Measurements from ENCODE around the gene CACNA1C.

CACNA1C gene

GRCh38 chr12:2039034-2039433, 13.8 kb upstream of the CACNA1C start:
- DNase-seq: no peak
- H3K27ac ChIP-seq (ENCODE audit: low read length): no peak overlapping the region
- TF ChIP-seq EZH2 (IDR thresholded peaks at IDR 0.05; ENCODE audit: borderline replicate concordance, low read depth, low read length, severe bottlenecking): no peak
- no peak for TF ChIP-seq CTCF (IDR thresholded peaks at IDR 0.05; ENCODE audit: borderline replicate concordance, extremely low read depth, low read length, poor library complexity, severe bottlenecking)
- no peak overlapping the region for H3K9ac ChIP-seq (ENCODE audit: low read depth, low read length)
- no peak overlapping the region for H3K4me3 ChIP-seq (ENCODE audit: low read depth in 1 of 2, low read length in 2 of 2)
- H3K4me1 ChIP-seq (ENCODE audit: insufficient read depth, low read length): peaks cover 15% of the 10 kb centered on the region
- no peaks in the 10 kb centered on the region for H3K9me3 ChIP-seq (ENCODE audit: insufficient read depth, low read length, severe bottlenecking)
- H4K20me1 ChIP-seq (ENCODE audit: insufficient read depth, low read length): no peaks in the 10 kb centered on the region
- H3K4me2 ChIP-seq (ENCODE audit: insufficient read depth, low read length): no peak overlapping the region
- peaks cover 44% of the 10 kb centered on the region for H3K27me3 ChIP-seq (ENCODE audit: insufficient read depth, low read length, poor library complexity)
- no peak for ATAC-seq (ENCODE audit: insufficient read depth, low read depth)
- H3K36me3 ChIP-seq (ENCODE audit: insufficient read depth, low read length): no peaks in the 10 kb centered on the region
- no peaks in the 10 kb centered on the region for H3K79me2 ChIP-seq (ENCODE audit: insufficient read depth, low read length)
- no peak overlapping the region for H2AFZ ChIP-seq (ENCODE audit: low read depth, low read length)

- TF ChIP-seq CTCF (IDR thresholded peaks at IDR 0.05; ENCODE audit: borderline replicate concordance, extremely low read depth, low read length, poor library complexity, severe bottlenecking) (no peak), EZH2 (IDR thresholded peaks at IDR 0.05; ENCODE audit: borderline replicate concordance, low read depth, low read length, severe bottlenecking) (no peak)
- H3K9ac ChIP-seq (ENCODE audit: low read depth, low read length): no peak overlapping the region
- no peak overlapping the region for H3K4me3 ChIP-seq (ENCODE audit: low read depth in 1 of 2, low read length in 2 of 2)
- H3K36me3 ChIP-seq (ENCODE audit: insufficient read depth, low read length): no peaks in the 10 kb centered on the region
- no peak overlapping the region for H3K4me2 ChIP-seq (ENCODE audit: insufficient read depth, low read length)
- H4K20me1 ChIP-seq (ENCODE audit: insufficient read depth, low read length): no peaks in the 10 kb centered on the region
- no peak for ATAC-seq (ENCODE audit: insufficient read depth, low read depth)
- H3K27ac ChIP-seq (ENCODE audit: low read length): no peak overlapping the region
- no peak for DNase-seq
- H3K27me3 ChIP-seq (ENCODE audit: insufficient read depth, low read length, poor library complexity): peaks cover 32% of the 10 kb centered on the region
- no peaks in the 10 kb centered on the region for H3K4me1 ChIP-seq (ENCODE audit: insufficient read depth, low read length)
- H3K79me2 ChIP-seq (ENCODE audit: insufficient read depth, low read length): no peaks in the 10 kb centered on the region
- H3K9me3 ChIP-seq (ENCODE audit: insufficient read depth, low read length, severe bottlenecking): no peaks in the 10 kb centered on the region
- no peak overlapping the region for H2AFZ ChIP-seq (ENCODE audit: low read depth, low read length)
These were observed 9.7 kb upstream of the CACNA1C start for GRCh38 chr12:2043054-2043453.

GRCh38 chr12:2044165-2044564, 8.6 kb upstream of the CACNA1C start:
- ATAC-seq (ENCODE audit: insufficient read depth, low read depth): no peak
- H3K27me3 ChIP-seq (ENCODE audit: insufficient read depth, low read length, poor library complexity): peaks cover 28% of the 10 kb centered on the region
- no peaks in the 10 kb centered on the region for H3K4me1 ChIP-seq (ENCODE audit: insufficient read depth, low read length)
- H4K20me1 ChIP-seq (ENCODE audit: insufficient read depth, low read length): no peaks in the 10 kb centered on the region
- no peak overlapping the region for H3K27ac ChIP-seq (ENCODE audit: low read length)
- H3K36me3 ChIP-seq (ENCODE audit: insufficient read depth, low read length): no peaks in the 10 kb centered on the region
- DNase-seq: no peak
- H2AFZ ChIP-seq (ENCODE audit: low read depth, low read length): no peak overlapping the region
- no peaks in the 10 kb centered on the region for H3K79me2 ChIP-seq (ENCODE audit: insufficient read depth, low read length)
- no peak overlapping the region for H3K4me2 ChIP-seq (ENCODE audit: insufficient read depth, low read length)
- H3K4me3 ChIP-seq (ENCODE audit: low read depth in 1 of 2, low read length in 2 of 2): no peak overlapping the region
- no peak overlapping the region for H3K9ac ChIP-seq (ENCODE audit: low read depth, low read length)
- H3K9me3 ChIP-seq (ENCODE audit: insufficient read depth, low read length, severe bottlenecking): no peaks in the 10 kb centered on the region
- TF ChIP-seq CTCF (IDR thresholded peaks at IDR 0.05; ENCODE audit: borderline replicate concordance, extremely low read depth, low read length, poor library complexity, severe bottlenecking) (no peak), EZH2 (IDR thresholded peaks at IDR 0.05; ENCODE audit: borderline replicate concordance, low read depth, low read length, severe bottlenecking) (no peak)

GRCh38 chr12:2046957-2047356, 5.8 kb upstream of the CACNA1C start:
- Histone ChIP-seq H3K27me3 (ENCODE audit: insufficient read depth, low read length, poor library complexity) (peaks cover 46% of the 10 kb centered on the region), H3K4me3 (ENCODE audit: low read depth in 1 of 2, low read length in 2 of 2) (no peak overlapping the region), H3K79me2 (ENCODE audit: insufficient read depth, low read length) (no peaks in the 10 kb centered on the region), H3K4me1 (ENCODE audit: insufficient read depth, low read length) (no peaks in the 10 kb centered on the region), H4K20me1 (ENCODE audit: insufficient read depth, low read length) (no peaks in the 10 kb centered on the region), H3K4me2 (ENCODE audit: insufficient read depth, low read length) (no peak overlapping the region), H3K9ac (ENCODE audit: low read depth, low read length) (no peak overlapping the region), H3K27ac (ENCODE audit: low read length) (no peak overlapping the region), H3K36me3 (ENCODE audit: insufficient read depth, low read length) (no peaks in the 10 kb centered on the region), H2AFZ (ENCODE audit: low read depth, low read length) (no peak overlapping the region), H3K9me3 (ENCODE audit: insufficient read depth, low read length, severe bottlenecking) (no peaks in the 10 kb centered on the region)
- DNase-seq (no peak), ATAC-seq (ENCODE audit: insufficient read depth, low read depth) (no peak)
- TF ChIP-seq CTCF (IDR thresholded peaks at IDR 0.05; ENCODE audit: borderline replicate concordance, extremely low read depth, low read length, poor library complexity, severe bottlenecking): no peak
- TF ChIP-seq EZH2 (IDR thresholded peaks at IDR 0.05; ENCODE audit: borderline replicate concordance, low read depth, low read length, severe bottlenecking): no peak

All from DND-41 (cell line).